LNCaP clone FGC (cell line): Measurements from ENCODE around the gene SLCO3A1.

Experiments
- DNase-seq: peaks from one replicate; pipeline ENCODE4 v3.0.0-alpha.2; 2011; ENCODE audit warnings: low read depth
- H3K4me3 ChIP-seq: 2 replicates; pipeline ENCODE4 v1.5.1; 2011; ENCODE audit warnings: mild to moderate bottlenecking, low read depth, low read length, control low read depth
- CTCF ChIP-seq: IDR thresholded peaks from 2 replicates; pipeline ENCODE4 v1.5.1; 2012; ENCODE audit warnings: mild to moderate bottlenecking; ENCODE audit not compliant: control insufficient read depth, insufficient read depth; ENCODE audit errors: extremely low read depth

SLCO3A1 gene

GRCh38 chr15:91928675-91929074 lies 75.2 kb downstream of the SLCO3A1 start:
- no peak overlapping the region for H3K4me3 ChIP-seq
- DNase-seq = no peak
- no peak for TF ChIP-seq CTCF

- TF ChIP-seq CTCF = no peak
- no peak overlapping the region for H3K4me3 ChIP-seq
- no peak for DNase-seq
Measured at GRCh38 chr15:91929509-91929908, 76.0 kb downstream of the SLCO3A1 start.

GRCh38 chr15:91930092-91930491 lies 76.6 kb downstream of the SLCO3A1 start:
- TF ChIP-seq CTCF = no peak
- H3K4me3 ChIP-seq = no peak overlapping the region
- DNase-seq = no peak

GRCh38 chr15:91936182-91936775 lies 82.8 kb downstream of the SLCO3A1 start:
- TF ChIP-seq CTCF = no peak
- H3K4me3 ChIP-seq = no peak overlapping the region
- DNase-seq = no peak

GRCh38 chr15:91936927-91937326 lies 83.4 kb downstream of the SLCO3A1 start:
- TF ChIP-seq CTCF = no peak
- DNase-seq = no peak

GRCh38 chr15:91938136-91938535 lies 84.6 kb downstream of the SLCO3A1 start:
- no peak for TF ChIP-seq CTCF
- H3K4me3 ChIP-seq = no peak overlapping the region
- no peak for DNase-seq

More at GRCh38 chr15:91936927-91937326, 83.4 kb downstream of the SLCO3A1 start:
- H3K4me3 ChIP-seq = no peak overlapping the region

- no peak for DNase-seq
- TF ChIP-seq CTCF = no peak
- no peak overlapping the region for H3K4me3 ChIP-seq
Measured at GRCh38 chr15:91939403-91939831, 85.9 kb downstream of the SLCO3A1 start.
